Mucosa of descending colon (tissue), 3 donors: ENCODE measurements around the gene SLC27A1. TPM values are rescaled to one million over a fixed set of nuclear protein-coding genes. Genes with fewer than 3 reads are reported as not detected.

Experiments used
- ATAC-seq: fragments of 200-7000 bp; cut with Tn5 transposase; one replicate; pipeline ENCODE4 v1.9.1; 2020; ENCODE audit warnings: mild to moderate bottlenecking, moderate library complexity
- DNase-seq, 3 donors: peaks; one replicate each; pipeline ENCODE4 v3.0.0-alpha.2; 2020
- H3K36me3 ChIP-seq: fragments of 200-600 bp; one replicate; pipeline ENCODE4 v1.8.0; 2021; ENCODE audit warnings: low read depth, mild to moderate bottlenecking
- H3K4me1 ChIP-seq: fragments of 200-600 bp; one replicate; pipeline ENCODE4 v1.8.0; 2021; ENCODE audit warnings: low read depth, mild to moderate bottlenecking
- H3K4me3 ChIP-seq: fragments of 200-600 bp; one replicate; pipeline ENCODE4 v1.8.0; 2021; ENCODE audit warnings: mild to moderate bottlenecking
- H3K9me3 ChIP-seq: fragments of 200-600 bp; one replicate; pipeline ENCODE4 v1.8.0; 2021; ENCODE audit warnings: mild to moderate bottlenecking
- intact Hi-C, 2 donors: fragments of 100-400 bp; cut with DNase I in 1 of 2; cut with micrococcal nuclease in 1 of 2; formaldehyde crosslinking; loops; one replicate each; pipeline versions ENCODE4 v1.11.0 to v1.11.1; 2022; cut with DNase I, micrococcal nuclease
- total RNA-seq, 3 donors: library from RNA; stranded (reverse); fragmentation: NEBNext Ultra II Directional in 2 of 3; extraction: Animal tissue kit (Norgen Biotek cat#: 25700) in 2 of 3; gene quantifications; one replicate each; pipeline versions ENCODE4 v1.2.1 to v1.2.4, GENCODE V29; 2021 to 2023
- TF ChIP-seq, protein P1 (sequence below): fragments of 200-600 bp; IDR thresholded peaks from one replicate; pipeline ENCODE4 v1.8.0; 2022; ENCODE audit warnings: antibody characterized with exemption, mild to moderate bottlenecking
- donor health status: DM: no; HTN: no; CAD: no; lungs with moderate emphysema.
- donor health status: DM: no; HTN: no; CAD: no.
- donor health status: DM: no; HTN: yes; CAD: no.

The SLC27A1 gene
- total RNA-seq, 3 donors from 2014 or later, result 5.7 to 17.2 (median 6.2) TPM

DNA sequence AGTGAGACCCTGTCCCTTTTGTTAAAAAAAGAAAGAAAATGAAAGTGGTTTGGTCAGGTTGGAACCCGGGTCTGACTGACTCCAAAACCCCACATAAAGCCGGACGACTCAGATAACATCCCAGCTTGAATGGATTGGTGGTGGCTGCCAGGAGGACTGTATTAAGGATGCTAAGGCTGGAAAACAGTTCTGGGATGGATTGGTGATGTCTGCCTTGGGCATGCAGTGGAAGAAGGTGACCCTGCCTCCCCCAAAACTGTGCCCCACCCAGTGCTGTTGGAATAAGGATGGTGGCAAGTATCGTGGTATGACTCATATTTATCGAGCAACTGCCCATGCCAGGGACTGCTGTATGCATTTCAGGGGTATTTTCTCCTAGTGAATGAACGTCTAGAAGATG, 66.6 kb downstream of the SLC27A1 start:
- ATAC-seq, result no peak
- peaks cover 9% of the 10 kb centered on the region for H3K4me1 ChIP-seq

GRCh38 chr19:17538684-17539237, 68.4 kb downstream of the SLC27A1 start:
- Histone ChIP-seq H3K4me1 (peaks cover 9% of the 10 kb centered on the region), H3K4me3 (no peak overlapping the region), H3K9me3 (no peaks in the 10 kb centered on the region), H3K36me3 (no peaks in the 10 kb centered on the region)
- intact Hi-C loops, result no loop called here
- DNase-seq (no peak), ATAC-seq (peak; percentile 4)
- TF ChIP-seq, protein P1, sequence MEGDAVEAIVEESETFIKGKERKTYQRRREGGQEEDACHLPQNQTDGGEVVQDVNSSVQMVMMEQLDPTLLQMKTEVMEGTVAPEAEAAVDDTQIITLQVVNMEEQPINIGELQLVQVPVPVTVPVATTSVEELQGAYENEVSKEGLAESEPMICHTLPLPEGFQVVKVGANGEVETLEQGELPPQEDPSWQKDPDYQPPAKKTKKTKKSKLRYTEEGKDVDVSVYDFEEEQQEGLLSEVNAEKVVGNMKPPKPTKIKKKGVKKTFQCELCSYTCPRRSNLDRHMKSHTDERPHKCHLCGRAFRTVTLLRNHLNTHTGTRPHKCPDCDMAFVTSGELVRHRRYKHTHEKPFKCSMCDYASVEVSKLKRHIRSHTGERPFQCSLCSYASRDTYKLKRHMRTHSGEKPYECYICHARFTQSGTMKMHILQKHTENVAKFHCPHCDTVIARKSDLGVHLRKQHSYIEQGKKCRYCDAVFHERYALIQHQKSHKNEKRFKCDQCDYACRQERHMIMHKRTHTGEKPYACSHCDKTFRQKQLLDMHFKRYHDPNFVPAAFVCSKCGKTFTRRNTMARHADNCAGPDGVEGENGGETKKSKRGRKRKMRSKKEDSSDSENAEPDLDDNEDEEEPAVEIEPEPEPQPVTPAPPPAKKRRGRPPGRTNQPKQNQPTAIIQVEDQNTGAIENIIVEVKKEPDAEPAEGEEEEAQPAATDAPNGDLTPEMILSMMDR, result no peak

More for the DNA sequence above, 66.6 kb downstream of the SLC27A1 start:
- Histone ChIP-seq H3K9me3 (no peaks in the 10 kb centered on the region), H3K4me3 (no peak overlapping the region), H3K36me3 (no peaks in the 10 kb centered on the region)
- TF ChIP-seq, protein P1, result no peak
- intact Hi-C loops, result no loop called here
- DNase-seq, result no peak

DNA sequence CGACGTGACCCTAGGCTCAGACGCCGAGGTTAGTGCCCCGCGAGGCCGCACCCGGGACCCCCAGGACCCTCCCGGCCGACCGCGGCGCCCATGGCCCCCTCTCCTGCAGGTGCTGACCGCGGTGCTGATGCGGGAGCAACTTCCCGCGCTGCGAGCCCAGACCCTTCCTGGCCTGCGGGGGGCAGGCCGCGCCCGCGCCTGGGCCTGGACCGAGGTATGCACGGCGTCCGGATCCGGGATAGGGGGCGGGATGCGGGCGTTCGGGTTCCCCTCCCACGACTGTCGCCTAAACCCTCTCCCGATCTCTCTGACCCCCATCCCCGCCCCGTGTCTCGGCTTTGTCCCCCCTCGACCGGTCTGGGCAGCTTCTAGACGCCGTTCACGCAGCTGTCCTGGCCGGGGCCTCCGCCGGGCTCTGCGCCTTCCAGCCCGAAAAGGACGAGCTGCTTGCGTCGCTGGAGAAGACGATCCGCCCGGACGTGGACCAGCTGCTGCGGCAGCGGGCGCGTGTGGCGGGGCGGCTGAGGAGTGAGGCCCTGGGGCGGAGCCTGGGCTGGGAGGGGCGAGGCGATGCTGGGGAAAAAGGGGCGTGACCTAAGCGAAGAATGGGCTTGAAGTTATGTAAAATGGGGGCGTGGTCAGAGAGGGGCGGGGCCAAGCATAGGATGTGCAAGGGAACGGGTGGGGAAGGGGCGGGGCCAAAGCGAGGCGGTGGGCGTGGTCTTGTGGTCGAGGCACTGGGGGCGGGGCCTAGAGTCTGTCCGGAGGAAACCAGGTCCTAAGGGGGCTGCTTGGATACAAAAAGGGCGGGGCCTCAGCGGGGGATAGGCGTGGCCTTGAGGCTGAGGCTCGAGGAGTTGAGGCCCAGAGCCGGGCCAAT, 69.2 kb downstream of the SLC27A1 start:
- H3K9me3 ChIP-seq, result no peaks in the 10 kb centered on the region
- intact Hi-C loops, result no loop called here
- H3K36me3 ChIP-seq, result no peaks in the 10 kb centered on the region
- ATAC-seq, result peak; percentile 97
- no peak overlapping the region for H3K4me3 ChIP-seq
- TF ChIP-seq, protein P1, result no peak
- H3K4me1 ChIP-seq, result peaks cover 9% of the 10 kb centered on the region
- peak; percentile 89 to 97 (median 95) for DNase-seq

GRCh38 chr19:17540174-17540573, 69.8 kb downstream of the SLC27A1 start:
- ATAC-seq (no peak), DNase-seq (no peak)
- Histone ChIP-seq H3K36me3 (no peaks in the 10 kb centered on the region), H3K4me1 (peaks cover 9% of the 10 kb centered on the region), H3K9me3 (no peaks in the 10 kb centered on the region), H3K4me3 (no peak overlapping the region)
- intact Hi-C loops, result no loop called here
- TF ChIP-seq, protein P1, result no peak

- Histone ChIP-seq H3K4me3 (no peak overlapping the region), H3K36me3 (no peaks in the 10 kb centered on the region), H3K9me3 (no peaks in the 10 kb centered on the region), H3K4me1 (peaks cover 9% of the 10 kb centered on the region)
- intact Hi-C loops, result no loop called here
- ATAC-seq (no peak), DNase-seq (no peak)
- TF ChIP-seq, protein P1, result no peak
Observed at GRCh38 chr19:17541184-17541759, 70.9 kb downstream of the SLC27A1 start.
